Spleen (tissue), 7 donors: ENCODE data around the gene SLC16A3.

ENCODE experiments used
- CTCF ChIP-seq, 11 experiments: fragments of 200-600 bp in 7 of 11; fragments of 450-650 bp in 4 of 11; sonication (generic) in 4 of 11; IDR thresholded peaks in 8 of 11; conservative IDR thresholded peaks in 3 of 11; 1 replicate in 7 of 11; 2 replicates in 4 of 11; pipeline versions ENCODE4 v1.4.0 to v1.8.0; 2016 to 2021; ENCODE audit warnings: antibody characterized with exemption in 11 of 11, inconsistent platforms in 4 of 11, mild to moderate bottlenecking in 1 of 11
- POLR2A ChIP-seq, 3 donors: fragments of 450-650 bp; IDR thresholded peaks; one replicate each; pipeline ENCODE4 v1.5.1; 2017; ENCODE audit warnings: antibody characterized with exemption in 3 of 3, mild to moderate bottlenecking in 1 of 3
- POLR2AphosphoS5 ChIP-seq, 3 donors: sonication (generic); formaldehyde crosslinking; IDR thresholded peaks; one replicate each; pipeline ENCODE4 v1.5.1; 2017; ENCODE audit warnings: antibody characterized with exemption in 3 of 3
- donor health status: DM: no; HTN: no; CAD: no; lungs with moderate emphysema.
- donor health status: DM: no; HTN: no; CAD: no.
- donor health status: DM: no; HTN: no; CAD: no.

GRCh38 chr17:82238472-82239201 is 9.8 kb downstream of the SLC16A3 start:
- TF ChIP-seq CTCF (IDR thresholded peaks at IDR 0.05 in 8 of 11, conservative IDR thresholded peaks at IDR 0.05 in 3 of 11) (no peak), POLR2A (IDR thresholded peaks at IDR 0.05) (peak in 1 of 3 donors; percentile 3), POLR2AphosphoS5 (IDR thresholded peaks at IDR 0.05) (peak; percentile 74 to 77 (median 75))
